ENCODE data around the gene KRTAP10-9. TPM values are rescaled to one million over a fixed set of nuclear protein-coding genes. Genes with fewer than 3 reads are reported as not detected.

Gene KRTAP10-9
- total RNA-seq, 1 donor from 2014 or later = not detected

Other genes with a start within 250 kb of the KRTAP10-9 start
- gene LRRC3, start 171.6 kb upstream of the KRTAP10-9 start, total RNA-seq = 0.91 and 1.00 TPM in 2 replicates
- gene KRTAP10-1, start 86.9 kb upstream of the KRTAP10-9 start, total RNA-seq = not detected in 2 replicates
- not detected in 2 replicates for gene KRTAP10-2, start 75.6 kb upstream of the KRTAP10-9 start, total RNA-seq
- not detected in 2 replicates for gene KRTAP10-3, start 68.3 kb upstream of the KRTAP10-9 start, total RNA-seq
- not detected in 2 replicates for gene KRTAP10-4, start 53.4 kb upstream of the KRTAP10-9 start, total RNA-seq
- not detected in 2 replicates for gene KRTAP10-5, start 46.5 kb upstream of the KRTAP10-9 start, total RNA-seq
- not detected in 2 replicates for gene KRTAP10-6, start 34.6 kb upstream of the KRTAP10-9 start, total RNA-seq
- gene KRTAP10-7, start 26.5 kb upstream of the KRTAP10-9 start, total RNA-seq = not detected in 2 replicates
- not detected in 2 replicates for gene KRTAP10-8, start 15.0 kb upstream of the KRTAP10-9 start, total RNA-seq
- not detected in 2 replicates for gene KRTAP10-10, start 10.3 kb downstream of the KRTAP10-9 start, total RNA-seq
- not detected in 2 replicates for gene KRTAP10-11, start 19.3 kb downstream of the KRTAP10-9 start, total RNA-seq
- not detected in 2 replicates for gene KRTAP12-4, start 27.6 kb downstream of the KRTAP10-9 start, total RNA-seq
- gene KRTAP12-3, start 30.8 kb downstream of the KRTAP10-9 start, total RNA-seq = not detected in 2 replicates
- gene KRTAP12-2, start 39.8 kb downstream of the KRTAP10-9 start, total RNA-seq = not detected in 2 replicates
- gene KRTAP12-1, start 55.1 kb downstream of the KRTAP10-9 start, total RNA-seq = not detected in 2 replicates
- gene KRTAP10-12, start 70.1 kb downstream of the KRTAP10-9 start, total RNA-seq = not detected in 2 replicates
- not detected in 2 replicates for gene TSPEAR, start 84.5 kb downstream of the KRTAP10-9 start, total RNA-seq
- gene UBE2G2, start 174.7 kb downstream of the KRTAP10-9 start, total RNA-seq = 102 and 108 TPM in 2 replicates
- gene SUMO3, start 191.0 kb downstream of the KRTAP10-9 start, total RNA-seq = 63.2 and 66.0 TPM in 2 replicates
- gene PTTG1IP, start 246.6 kb downstream of the KRTAP10-9 start, total RNA-seq = 35.3 and 36.6 TPM in 2 replicates

Data from activated B cell treated with CpG ODN at 0.5 μM for 24 hours (primary cell).